H1 (cell line): Measurements from ENCODE around the gene ASMTL.

ENCODE experiments used
- BRCA1 ChIP-seq: IDR thresholded peaks from 2 replicates; pipeline ENCODE4 v1.6.1; 2012; ENCODE audit warnings: low read depth, low read length, improper control_type of control experiment
- CHD2 ChIP-seq: IDR thresholded peaks from 2 replicates; pipeline ENCODE4 v1.6.1; 2012; ENCODE audit warnings: low read length, improper control_type of control experiment
- CTCF ChIP-seq, 3 experiments: IDR thresholded peaks; 1 replicate in 2 of 3; 2 replicates in 1 of 3; pipeline versions ENCODE4 v1.5.1 to v1.6.1; 2011; ENCODE audit warnings: low read length in 3 of 3, mild to moderate bottlenecking in 3 of 3, inconsistent platforms in 2 of 3, low read depth in 1 of 3, moderate library complexity in 1 of 3; ENCODE audit not compliant: insufficient read depth in 1 of 3; ENCODE audit errors: control extremely low read depth in 1 of 3
- E2F6 ChIP-seq: IDR thresholded peaks from 2 replicates; pipeline ENCODE4 v1.6.1; 2012; ENCODE audit warnings: inconsistent platforms
- EP300 ChIP-seq, 2 experiments: IDR thresholded peaks; 1 replicate in 1 of 2; 2 replicates in 1 of 2; pipeline ENCODE4 v1.6.1; 2011 to 2012; ENCODE audit warnings: low read depth in 2 of 2, low read length in 2 of 2, mild to moderate bottlenecking in 2 of 2, borderline replicate concordance in 1 of 2, inconsistent platforms in 1 of 2, moderate library complexity in 1 of 2
- POLR2A ChIP-seq, 2 experiments: IDR thresholded peaks; 1 replicate in 1 of 2; 2 replicates in 1 of 2; pipeline ENCODE4 v1.6.1; 2011; ENCODE audit warnings: low read depth in 2 of 2, low read length in 2 of 2, mild to moderate bottlenecking in 2 of 2; ENCODE audit errors: control extremely low read depth in 1 of 2
- RAD21 ChIP-seq, 2 experiments: IDR thresholded peaks in 1 of 2; conservative IDR thresholded peaks in 1 of 2; 2 replicates each; pipeline ENCODE4 v1.6.1; 2011; ENCODE audit warnings: low read depth in 2 of 2, low read length in 2 of 2, improper control_type of control experiment in 1 of 2, inconsistent platforms in 1 of 2, mild to moderate bottlenecking in 1 of 2, moderate library complexity in 1 of 2
- YY1 ChIP-seq: IDR thresholded peaks from 2 replicates; pipeline ENCODE4 v1.6.1; 2011; ENCODE audit warnings: low read depth, mild to moderate bottlenecking, low read length

- TF ChIP-seq POLR2A (IDR thresholded peaks at IDR 0.05; ENCODE audit: control extremely low read depth in 1 of 2, low read depth in 2 of 2, low read length in 2 of 2) = no peak
- TF ChIP-seq CTCF (IDR thresholded peaks at IDR 0.05; ENCODE audit: control extremely low read depth in 1 of 3, insufficient read depth in 1 of 3, low read depth in 1 of 3, low read length in 3 of 3) = no peak
- TF ChIP-seq CHD2 = no peak
- no peak for TF ChIP-seq YY1
- TF ChIP-seq EP300 (IDR thresholded peaks at IDR 0.05; ENCODE audit: borderline replicate concordance in 1 of 2, low read depth in 2 of 2, low read length in 2 of 2) = no peak
- no peak for TF ChIP-seq E2F6
- no peak for TF ChIP-seq BRCA1
- TF ChIP-seq RAD21 (IDR thresholded peaks at IDR 0.05 in 1 of 2, conservative IDR thresholded peaks at IDR 0.05 in 1 of 2; ENCODE audit: low read depth in 2 of 2, low read length in 2 of 2) = no peak
Measured at GRCh38 chrX:1442724-1443367, 9.9 kb downstream of the ASMTL start.
